ENCODE measurements around the gene PRR13.
"Not testable (repeated sequence)": the region's sequence is repeated elsewhere in the genome, so short reads cannot be mapped to it uniquely, and the experiment has no call there.

PRR13 gene, protein sequence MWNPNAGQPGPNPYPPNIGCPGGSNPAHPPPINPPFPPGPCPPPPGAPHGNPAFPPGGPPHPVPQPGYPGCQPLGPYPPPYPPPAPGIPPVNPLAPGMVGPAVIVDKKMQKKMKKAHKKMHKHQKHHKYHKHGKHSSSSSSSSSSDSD

DNA sequence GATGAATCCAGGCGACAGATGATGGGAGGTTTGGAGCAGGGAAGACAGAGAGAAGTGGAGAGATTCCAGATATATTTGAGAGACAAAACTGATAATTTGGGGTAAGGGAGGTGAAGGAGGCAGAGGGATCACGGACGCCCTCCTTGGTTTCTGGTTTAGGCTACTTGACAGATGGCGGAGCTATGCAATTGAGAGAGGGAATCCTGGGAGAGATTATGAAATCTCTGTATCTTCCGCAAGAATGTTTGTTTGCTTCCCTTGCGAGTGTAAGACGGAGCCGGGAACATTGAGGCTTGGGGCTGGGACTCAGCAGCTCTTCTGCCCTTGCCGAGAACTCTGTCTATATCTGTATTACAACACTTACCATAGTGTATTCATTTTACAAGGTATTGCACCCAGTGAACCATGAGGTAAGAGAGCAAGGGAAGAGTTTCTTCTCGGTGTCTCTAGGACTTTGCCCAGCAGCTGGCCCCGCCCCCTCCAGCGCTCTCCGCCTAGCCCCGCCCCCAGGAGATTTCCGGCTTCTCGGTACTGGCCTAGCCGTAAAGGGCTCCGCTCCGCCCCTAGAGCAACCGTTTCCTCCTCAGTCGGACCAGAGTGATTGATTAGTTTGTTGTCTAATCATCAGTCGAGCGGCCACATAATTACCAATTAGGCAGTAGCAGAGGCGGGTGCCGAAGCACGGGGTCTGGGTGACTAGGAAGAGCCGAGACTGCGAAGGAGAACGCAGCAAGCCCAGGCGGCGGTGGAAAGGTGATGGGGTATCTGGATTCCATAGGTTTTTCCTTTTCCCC lies at the start of gene PRR13:
Gene PRR13, plus strand, starts transcription at position 695 of the 794 bp plus-strand sequence. CDS start 981 bp downstream, outside the sequence.
- Mint-ChIP-seq H3K36me3 (ENCODE audit: low read depth) (peaks cover 20% of the 10 kb centered on the region), H3K9me3 (no peaks in the 10 kb centered on the region), H3K27me3 (ENCODE audit: low read depth) (no peaks in the 10 kb centered on the region), H3K27ac (peak within 1 kb of the TSS; percentile 94 to 99 (median 98)), H3K4me3 (peak within 1 kb of the TSS; percentile 90 to 95 (median 90)), H3K4me1 (peaks cover 25% of the 10 kb centered on the region)
- TF ChIP-seq, protein P1, sequence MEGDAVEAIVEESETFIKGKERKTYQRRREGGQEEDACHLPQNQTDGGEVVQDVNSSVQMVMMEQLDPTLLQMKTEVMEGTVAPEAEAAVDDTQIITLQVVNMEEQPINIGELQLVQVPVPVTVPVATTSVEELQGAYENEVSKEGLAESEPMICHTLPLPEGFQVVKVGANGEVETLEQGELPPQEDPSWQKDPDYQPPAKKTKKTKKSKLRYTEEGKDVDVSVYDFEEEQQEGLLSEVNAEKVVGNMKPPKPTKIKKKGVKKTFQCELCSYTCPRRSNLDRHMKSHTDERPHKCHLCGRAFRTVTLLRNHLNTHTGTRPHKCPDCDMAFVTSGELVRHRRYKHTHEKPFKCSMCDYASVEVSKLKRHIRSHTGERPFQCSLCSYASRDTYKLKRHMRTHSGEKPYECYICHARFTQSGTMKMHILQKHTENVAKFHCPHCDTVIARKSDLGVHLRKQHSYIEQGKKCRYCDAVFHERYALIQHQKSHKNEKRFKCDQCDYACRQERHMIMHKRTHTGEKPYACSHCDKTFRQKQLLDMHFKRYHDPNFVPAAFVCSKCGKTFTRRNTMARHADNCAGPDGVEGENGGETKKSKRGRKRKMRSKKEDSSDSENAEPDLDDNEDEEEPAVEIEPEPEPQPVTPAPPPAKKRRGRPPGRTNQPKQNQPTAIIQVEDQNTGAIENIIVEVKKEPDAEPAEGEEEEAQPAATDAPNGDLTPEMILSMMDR (IDR thresholded peaks at IDR 0.05; ENCODE audit: unreplicated experiment in 3 of 3): no peak

DNA sequence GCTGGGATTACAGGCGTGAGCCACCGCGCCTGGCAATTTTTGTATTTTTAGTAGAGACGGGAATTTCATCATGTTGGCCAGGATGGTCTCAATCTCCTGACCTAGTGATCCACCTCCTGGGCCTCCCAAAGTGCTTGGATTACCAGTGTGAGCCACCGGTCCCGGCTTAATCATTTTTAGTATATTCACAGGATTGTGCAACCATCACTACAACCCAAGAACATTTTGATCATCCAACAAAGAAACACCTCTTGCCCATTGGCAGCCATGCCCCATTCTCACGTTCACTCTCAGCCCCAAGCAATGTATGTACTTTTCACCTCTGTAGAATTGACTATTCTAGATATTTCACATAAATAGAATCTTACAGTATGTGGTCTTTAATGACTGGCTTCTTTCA lies 41.6 kb upstream of the PRR13 start:
- TF ChIP-seq, protein P1 (IDR thresholded peaks at IDR 0.05; ENCODE audit: unreplicated experiment in 3 of 3): no peak
- peaks cover 44% of the 10 kb centered on the region for H3K36me3 Mint-ChIP-seq (ENCODE audit: low read depth)
- peaks cover 6% of the 10 kb centered on the region for H3K4me1 Mint-ChIP-seq
- H3K4me3 Mint-ChIP-seq: no peak overlapping the region
- no peaks in the 10 kb centered on the region for H3K9me3 Mint-ChIP-seq
- no peaks in the 10 kb centered on the region for H3K27me3 Mint-ChIP-seq (ENCODE audit: low read depth)
- H3K27ac Mint-ChIP-seq: peak overlapping the region in 1 of 3 experiments; percentile 40

DNA sequence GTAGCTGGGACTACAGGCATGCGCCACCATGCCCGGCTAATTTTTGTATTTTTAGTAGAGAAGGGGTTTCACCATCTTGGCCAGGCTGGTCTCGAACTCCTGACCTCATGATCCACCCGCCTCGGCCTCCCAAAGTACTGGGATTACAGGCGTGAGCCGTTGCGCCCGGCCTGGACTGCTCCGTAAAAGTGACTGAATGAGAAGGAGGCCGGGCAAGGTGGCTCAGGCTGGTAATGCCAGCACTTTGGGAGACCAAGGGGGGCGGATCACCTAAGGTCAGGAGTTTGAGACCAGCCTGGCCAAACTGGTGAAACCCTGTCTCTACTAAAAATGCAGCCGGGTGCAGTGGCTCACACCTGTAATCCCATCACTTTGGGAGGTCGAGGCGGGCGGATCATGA lies 39.2 kb upstream of the PRR13 start:
- not testable (repeated sequence) for H3K27me3 Mint-ChIP-seq (ENCODE audit: low read depth); H3K4me1 Mint-ChIP-seq; H3K9me3 Mint-ChIP-seq; H3K27ac Mint-ChIP-seq; H3K4me3 Mint-ChIP-seq
- H3K36me3 Mint-ChIP-seq (ENCODE audit: low read depth): peaks cover 48% of the 10 kb centered on the region

DNA sequence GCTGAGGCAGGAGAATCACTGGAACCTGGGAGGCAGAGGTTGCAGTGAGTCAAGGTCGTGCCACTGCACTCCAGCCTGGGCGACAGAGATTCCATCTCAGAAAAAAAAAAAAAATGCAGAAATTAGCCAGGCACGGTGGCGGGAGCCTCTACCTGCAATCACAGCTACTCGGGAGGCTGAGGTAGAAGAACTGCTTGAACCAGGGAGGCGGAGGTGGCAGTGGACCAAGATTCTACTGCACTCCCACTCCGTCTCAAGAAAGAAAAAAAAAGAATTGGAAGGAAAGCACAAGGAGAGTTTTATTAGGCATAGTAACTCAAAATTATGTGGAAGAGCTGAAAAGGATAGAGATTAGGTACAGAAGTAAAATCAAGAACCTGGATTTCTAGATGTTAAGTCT lies 38.7 kb upstream of the PRR13 start:
- TF ChIP-seq, protein P1 (IDR thresholded peaks at IDR 0.05; ENCODE audit: unreplicated experiment in 3 of 3): no peak
- Mint-ChIP-seq H3K4me3 (no peak overlapping the region), H3K27ac (peak overlapping the region; percentile 63 to 96 (median 79)), H3K36me3 (ENCODE audit: low read depth) (peaks cover 48% of the 10 kb centered on the region), H3K27me3 (ENCODE audit: low read depth) (no peaks in the 10 kb centered on the region), H3K4me1 (peaks cover 6% of the 10 kb centered on the region), H3K9me3 (no peaks in the 10 kb centered on the region)

DNA sequence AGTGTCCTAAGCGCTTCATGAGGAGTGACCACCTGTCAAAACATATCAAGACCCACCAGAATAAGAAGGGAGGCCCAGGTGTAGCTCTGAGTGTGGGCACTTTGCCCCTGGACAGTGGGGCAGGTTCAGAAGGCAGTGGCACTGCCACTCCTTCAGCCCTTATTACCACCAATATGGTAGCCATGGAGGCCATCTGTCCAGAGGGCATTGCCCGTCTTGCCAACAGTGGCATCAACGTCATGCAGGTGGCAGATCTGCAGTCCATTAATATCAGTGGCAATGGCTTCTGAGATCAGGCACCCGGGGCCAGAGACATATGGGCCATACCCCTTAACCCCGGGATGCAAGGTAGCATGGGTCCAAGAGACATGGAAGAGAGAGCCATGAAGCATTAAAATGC lies 30.6 kb upstream of the PRR13 start:
- H3K4me3 Mint-ChIP-seq: no peak overlapping the region
- TF ChIP-seq, protein P1 (IDR thresholded peaks at IDR 0.05; ENCODE audit: unreplicated experiment in 3 of 3): no peak
- H3K36me3 Mint-ChIP-seq (ENCODE audit: low read depth): peaks cover 53% of the 10 kb centered on the region
- no peaks in the 10 kb centered on the region for H3K9me3 Mint-ChIP-seq
- peak overlapping the region in 2 of 3 experiments; percentile 25 to 68 for H3K27ac Mint-ChIP-seq
- H3K4me1 Mint-ChIP-seq: peaks cover 47% of the 10 kb centered on the region
- H3K27me3 Mint-ChIP-seq (ENCODE audit: low read depth): no peaks in the 10 kb centered on the region

DNA sequence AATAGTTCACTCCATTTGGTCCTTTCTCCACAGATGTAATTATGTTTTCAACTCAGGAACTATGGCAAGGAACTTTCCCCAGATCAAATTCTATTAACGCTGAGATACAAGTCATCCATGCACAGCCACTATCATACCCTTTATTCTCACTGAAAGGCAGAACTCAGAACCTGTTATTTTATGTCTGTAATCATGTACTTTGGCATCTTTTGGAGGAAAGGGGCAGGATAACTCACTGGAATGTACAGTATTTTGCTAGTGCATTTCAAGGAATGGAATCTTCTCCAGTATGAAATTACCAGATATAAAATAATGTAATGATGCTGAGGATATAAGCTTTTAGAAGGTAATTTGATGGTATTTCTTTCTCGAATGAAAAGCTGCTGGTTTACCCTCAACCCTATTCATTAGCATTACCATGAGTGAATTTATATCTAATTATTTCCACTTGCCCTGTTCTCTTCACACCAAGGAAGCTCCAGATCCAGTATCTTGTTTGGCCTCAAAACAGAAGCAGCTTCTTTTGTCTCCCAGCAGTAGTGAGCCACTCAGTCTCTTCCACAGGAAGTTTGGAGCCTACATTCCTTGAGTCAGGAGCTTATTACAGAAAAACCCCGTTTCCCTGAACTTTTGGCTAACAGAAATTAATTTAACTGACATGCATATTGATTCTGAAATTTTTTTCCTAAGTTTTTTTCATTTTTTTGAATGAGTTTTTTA lies 27.9 kb upstream of the PRR13 start:
- Mint-ChIP-seq H3K36me3 (ENCODE audit: low read depth) (peaks cover 43% of the 10 kb centered on the region), H3K27ac (peak overlapping the region; percentile 45 to 97 (median 56)), H3K9me3 (no peaks in the 10 kb centered on the region), H3K4me3 (no peak overlapping the region), H3K27me3 (ENCODE audit: low read depth) (no peaks in the 10 kb centered on the region), H3K4me1 (peaks cover 54% of the 10 kb centered on the region)
- TF ChIP-seq, protein P1 (IDR thresholded peaks at IDR 0.05; ENCODE audit: unreplicated experiment in 3 of 3): no peak
